Measurements from ENCODE around the gene TMEM9B. TPM values are rescaled to one million over a fixed set of nuclear protein-coding genes. Genes with fewer than 3 reads are reported as not detected.

Gene TMEM9B
- total RNA-seq, 1 experiment from 2014 or later, result 13.6 TPM

DNA sequence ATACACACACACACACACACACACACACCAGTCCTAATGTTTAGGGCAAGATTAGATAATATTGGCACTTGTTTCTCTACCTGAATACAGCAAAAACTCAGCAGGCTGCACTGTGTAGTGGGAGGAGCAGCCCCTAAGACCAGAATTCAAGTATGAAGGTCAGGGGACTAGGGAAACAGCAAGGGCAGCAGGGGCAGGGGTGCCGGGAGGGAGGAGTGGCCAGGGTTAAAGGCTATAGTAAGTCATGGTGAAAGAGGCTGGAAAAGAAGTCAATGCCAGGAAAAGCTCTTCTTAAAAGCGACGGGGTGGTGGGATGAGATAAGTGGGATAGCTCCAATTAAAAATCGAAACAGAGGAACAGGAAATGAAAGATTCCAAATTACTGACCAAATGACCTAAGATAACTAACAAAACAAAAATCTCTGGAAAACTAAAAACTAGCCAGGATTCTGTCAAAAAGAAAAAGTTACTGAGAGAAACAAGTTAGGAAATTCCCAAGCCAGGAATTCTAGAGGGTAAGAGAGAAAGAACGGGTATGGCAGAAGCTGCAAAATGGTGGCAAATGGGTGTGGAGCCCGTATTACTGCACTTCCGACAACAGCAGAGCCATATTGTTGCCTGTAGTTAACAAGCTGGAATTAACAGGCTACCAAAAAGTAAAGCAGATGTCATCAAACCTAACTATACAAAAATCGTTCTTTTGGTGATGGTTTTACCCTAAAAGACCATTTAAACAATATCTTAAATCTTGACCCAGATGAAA, 22.7 kb downstream of the TMEM9B start:
- Histone ChIP-seq H3K27ac (ENCODE audit: insufficient read length, low read depth, low read length) (no peak overlapping the region), H2BK120ac (ENCODE audit: low read depth, low read length, poor library complexity, severe bottlenecking) (no peak overlapping the region), H3K4me2 (ENCODE audit: insufficient read depth, insufficient read length, low read length) (no peak overlapping the region), H3K9ac (ENCODE audit: extremely low read depth, insufficient read length, low read length) (no peak overlapping the region), H3K23ac (ENCODE audit: insufficient read length, low read depth, low read length) (no peak overlapping the region), H2BK5ac (ENCODE audit: insufficient read length, low read length) (no peak overlapping the region), H3K27me3 (ENCODE audit: insufficient read depth, low read length) (no peaks in the 10 kb centered on the region), H2BK12ac (ENCODE audit: insufficient read length, low read depth, low read length) (no peak overlapping the region), H2AFZ (ENCODE audit: low read length) (no peak overlapping the region), H4K91ac (ENCODE audit: insufficient read length, low read depth, low read length) (no peak overlapping the region), H3K56ac (ENCODE audit: insufficient read length, low read depth, low read length) (no peak overlapping the region), H3K14ac (ENCODE audit: insufficient read depth, low read length) (no peak overlapping the region), H3K4ac (ENCODE audit: low read depth, low read length) (no peak overlapping the region), H4K8ac (replicated peaks; ENCODE audit: insufficient read length, low read depth, low read length) (no peak overlapping the region), H3K23me2 (ENCODE audit: insufficient read length, low read depth, low read length, poor library complexity, severe bottlenecking) (no peaks in the 10 kb centered on the region), H2BK20ac (ENCODE audit: low read depth, low read length, poor library complexity, severe bottlenecking) (no peak overlapping the region), H2BK15ac (ENCODE audit: low read depth, low read length) (no peak overlapping the region), H3K9me3 (ENCODE audit: control insufficient read depth, low read depth, low read length) (no peaks in the 10 kb centered on the region), H3K4me1 (ENCODE audit: insufficient read depth, low read length) (no peaks in the 10 kb centered on the region), H4K5ac (ENCODE audit: insufficient read length, low read depth, low read length) (no peak overlapping the region), H3K79me1 (ENCODE audit: insufficient read depth, low read depth, low read length, poor library complexity, severe bottlenecking) (no peaks in the 10 kb centered on the region), H2AK5ac (ENCODE audit: insufficient read length, low read length) (no peak overlapping the region), H3T11ph (ENCODE audit: low read length) (no peak overlapping the region), H3K79me2 (ENCODE audit: insufficient read depth, low read length) (no peaks in the 10 kb centered on the region), H3K18ac (ENCODE audit: insufficient read length, low read depth, low read length) (no peak overlapping the region), H4K20me1 (ENCODE audit: control insufficient read depth, insufficient read depth, insufficient read length) (no peaks in the 10 kb centered on the region)
- no peaks in the 10 kb centered on the region; a peak in 1 of 5 replicates for H3K9me3 Mint-ChIP-seq
- DNase-seq, result no peak
- H3K27me3 Mint-ChIP-seq (ENCODE audit: low read depth), result no peaks in the 10 kb centered on the region; the same call in 1 of the 2 replicates
- no peak overlapping the region; a peak in 1 of 7 replicates for H3K27ac Mint-ChIP-seq
- no CpG with 5 or more reads among the region's 8 CpGs for WGBS (ENCODE audit: extremely low coverage, insufficient read length, low lambda C conversion rate)
- no peak for TF ChIP-seq CTCF (conservative IDR thresholded peaks at IDR 0.05)
- no peaks in the 10 kb centered on the region for H3K36me3 Mint-ChIP-seq (ENCODE audit: insufficient read depth in 1 of 3, low read depth in 3 of 3)
- no peaks in the 10 kb centered on the region for H3K4me1 Mint-ChIP-seq
- no peak overlapping the region for H3K4me3 Mint-ChIP-seq

Data from H9 (cell line).